ENCODE measurements around the gene SPEG. TPM values are rescaled to one million over a fixed set of nuclear protein-coding genes. Genes with fewer than 3 reads are reported as not detected.

Gene SPEG
- total RNA-seq, 6 donors from 2014 or later = 2.3 to 8.9 (median 4.9) TPM

- Histone ChIP-seq H3K36me3 (no peaks in the 10 kb centered on the region), H3K4me3 (no peak overlapping the region), H3K4me1 (peaks cover 0 to 12% (median 5%) of the 10 kb centered on the region in 4 donors), H3K27me3 (no peaks in the 10 kb centered on the region), H3K27ac (no peak overlapping the region), H3K9me3 (no peaks in the 10 kb centered on the region)
- ATAC-seq (ENCODE audit: low FRiP score in 2 of 2) (no peak), DNase-seq (no peak)
- no peak for TF ChIP-seq POLR2A (IDR thresholded peaks at IDR 0.05)
- no peak for TF ChIP-seq POLR2AphosphoS5 (IDR thresholded peaks at IDR 0.05)
- TF ChIP-seq CTCF (IDR thresholded peaks at IDR 0.05) = no peak
- TF ChIP-seq EP300 (IDR thresholded peaks at IDR 0.05) = no peak
- WGBS, 2 donors = 97% methylated on average over 3 of the region's 3 CpGs
Observed at GRCh38 chr2:219395609-219396008, 39.0 kb upstream of the SPEG start.

- ATAC-seq (ENCODE audit: low FRiP score in 2 of 2) (no peak), DNase-seq (no peak)
- Histone ChIP-seq H3K4me3 (no peak overlapping the region), H3K36me3 (no peaks in the 10 kb centered on the region), H3K27me3 (no peaks in the 10 kb centered on the region), H3K27ac (no peak overlapping the region), H3K4me1 (peaks cover 0 to 12% (median 5%) of the 10 kb centered on the region in 4 donors), H3K9me3 (no peaks in the 10 kb centered on the region)
- 33 to 45% methylated on average over 6 of the region's 6 CpGs for WGBS, 2 donors
- TF ChIP-seq POLR2A (IDR thresholded peaks at IDR 0.05) (no peak), CTCF (IDR thresholded peaks at IDR 0.05) (no peak), EP300 (IDR thresholded peaks at IDR 0.05) (no peak), POLR2AphosphoS5 (IDR thresholded peaks at IDR 0.05) (no peak)
Observed at GRCh38 chr2:219396863-219397457, 37.7 kb upstream of the SPEG start.

- Histone ChIP-seq H3K36me3 (no peaks in the 10 kb centered on the region), H3K9me3 (no peaks in the 10 kb centered on the region), H3K4me1 (peaks cover 4 to 15% (median 8%) of the 10 kb centered on the region in 4 donors), H3K27ac (no peak overlapping the region), H3K27me3 (no peaks in the 10 kb centered on the region), H3K4me3 (no peak overlapping the region)
- ATAC-seq (ENCODE audit: low FRiP score in 2 of 2) (no peak), DNase-seq (no peak)
- WGBS, 2 donors = 35 to 41% methylated on average over 5 of the region's 5 CpGs
- TF ChIP-seq POLR2A (IDR thresholded peaks at IDR 0.05) (no peak), CTCF (IDR thresholded peaks at IDR 0.05) (no peak), POLR2AphosphoS5 (IDR thresholded peaks at IDR 0.05) (no peak), EP300 (IDR thresholded peaks at IDR 0.05) (no peak)
Observed at GRCh38 chr2:219398721-219399363, 35.8 kb upstream of the SPEG start.

GRCh38 chr2:219399716-219400478, 34.7 kb upstream of the SPEG start:
- no peak for ATAC-seq (ENCODE audit: low FRiP score in 2 of 2)
- TF ChIP-seq POLR2AphosphoS5 (IDR thresholded peaks at IDR 0.05) = no peak
- no peak for TF ChIP-seq POLR2A (IDR thresholded peaks at IDR 0.05)
- H3K27ac ChIP-seq = no peak overlapping the region
- H3K9me3 ChIP-seq = no peaks in the 10 kb centered on the region
- peaks cover 4 to 15% (median 8%) of the 10 kb centered on the region in 4 donors for H3K4me1 ChIP-seq
- H3K27me3 ChIP-seq = no peaks in the 10 kb centered on the region
- no peak overlapping the region for H3K4me3 ChIP-seq
- H3K36me3 ChIP-seq = no peaks in the 10 kb centered on the region
- 55 to 67% methylated on average over 9 to 14 of the region's 14 CpGs for WGBS, 2 donors
- DNase-seq = no peak

- TF ChIP-seq POLR2A (IDR thresholded peaks at IDR 0.05) (no peak), EP300 (IDR thresholded peaks at IDR 0.05) (no peak), CTCF (IDR thresholded peaks at IDR 0.05) (no peak), POLR2AphosphoS5 (IDR thresholded peaks at IDR 0.05) (no peak)
- Histone ChIP-seq H3K27me3 (no peaks in the 10 kb centered on the region), H3K4me3 (no peak overlapping the region), H3K9me3 (no peaks in the 10 kb centered on the region), H3K27ac (no peak overlapping the region), H3K36me3 (no peaks in the 10 kb centered on the region), H3K4me1 (peaks cover 4 to 15% (median 8%) of the 10 kb centered on the region in 4 donors)
- no peak for DNase-seq
- ATAC-seq (ENCODE audit: low FRiP score in 2 of 2) = no peak
- WGBS, 2 donors = 45 to 48% methylated on average over 5 to 6 of the region's 6 CpGs
Observed at GRCh38 chr2:219400562-219400961, 34.1 kb upstream of the SPEG start.

Measured in upper lobe of left lung (tissue), 6 donors.